Thyroid gland (tissue), 4 donors: ENCODE measurements around the gene ITGA1.

Source experiments
- CTCF ChIP-seq, 6 experiments: fragments of 200-600 bp in 3 of 6; fragments of 450-650 bp in 3 of 6; sonication (generic) in 3 of 6; IDR thresholded peaks; one replicate each; pipeline ENCODE4 v1.5.1; 2016 to 2019; ENCODE audit warnings: antibody characterized with exemption in 6 of 6, mild to moderate bottlenecking in 2 of 6, inconsistent platforms in 1 of 6, moderate library complexity in 1 of 6
- POLR2A ChIP-seq, 2 donors: fragments of 450-650 bp; IDR thresholded peaks; one replicate each; pipeline ENCODE4 v1.6.1; 2017; ENCODE audit warnings: antibody characterized with exemption in 2 of 2, mild to moderate bottlenecking in 2 of 2, moderate library complexity in 1 of 2

- TF ChIP-seq CTCF (IDR thresholded peaks at IDR 0.05) = no peak
- no peak for TF ChIP-seq POLR2A (IDR thresholded peaks at IDR 0.05)
These were observed 51.6 kb downstream of the ITGA1 start for GRCh38 chr5:52839285-52839684.
